GM18498 (cell line): ENCODE results near the gene BAIAP2.
"Not testable (repeated sequence)": the region's sequence is repeated elsewhere in the genome, so short reads cannot be mapped to it uniquely, and the experiment has no call there.

Experiments used
- ATAC-seq: cut with Tn5 transposase; IDR thresholded peaks from one replicate; pipeline ENCODE4 v1.9.1; 2021; ENCODE audit warnings: mild to moderate bottlenecking, moderate library complexity; ENCODE audit not compliant: unreplicated experiment

Gene BAIAP2

GRCh38 chr17:81134064-81134781, 99.3 kb downstream of the BAIAP2 start:
- no peak for ATAC-seq

GRCh38 chr17:81135505-81136278, 100.7 kb downstream of the BAIAP2 start:
- ATAC-seq, result no peak

DNA sequence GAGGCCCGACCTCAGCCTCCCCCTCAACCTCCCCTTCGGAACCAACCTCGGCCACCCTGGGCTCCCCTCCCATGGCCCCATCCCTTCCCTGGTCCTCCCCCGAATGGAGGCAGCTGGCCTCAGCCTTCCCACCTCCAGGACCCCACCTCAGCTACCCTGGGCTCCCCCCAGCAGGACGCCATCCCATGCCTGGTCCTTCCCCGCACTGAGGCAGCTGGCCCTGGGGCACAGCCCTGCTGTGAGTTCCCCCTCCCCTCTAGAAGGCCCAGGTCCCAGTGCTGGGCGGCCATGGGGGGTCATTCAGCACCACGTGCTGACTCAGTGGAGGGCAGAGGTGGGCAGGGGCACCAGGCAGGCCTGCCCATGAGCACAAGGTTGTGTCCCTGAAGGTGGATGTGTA, 101.4 kb downstream of the BAIAP2 start:
- ATAC-seq, result no peak

- ATAC-seq, result no peak
These were observed 102.3 kb downstream of the BAIAP2 start for GRCh38 chr17:81137248-81137647.

DNA sequence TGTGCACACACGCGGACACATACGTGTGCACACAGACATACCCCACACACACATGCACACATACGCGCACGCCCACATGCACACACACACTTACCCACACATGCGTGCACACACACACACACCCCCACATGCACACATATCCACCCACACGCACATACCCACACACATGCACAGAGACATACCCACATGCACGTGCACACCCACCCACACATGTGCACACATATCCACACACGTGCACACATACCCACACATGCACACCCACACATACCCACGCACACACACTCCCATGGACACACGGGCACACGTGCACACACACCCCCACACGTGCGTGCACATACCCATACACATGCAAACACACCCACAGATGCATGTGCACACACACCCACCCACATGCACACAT, 103.1 kb downstream of the BAIAP2 start:
- ATAC-seq, result no peak

GRCh38 chr17:81138500-81138899, 103.5 kb downstream of the BAIAP2 start:
- ATAC-seq, result no peak

DNA sequence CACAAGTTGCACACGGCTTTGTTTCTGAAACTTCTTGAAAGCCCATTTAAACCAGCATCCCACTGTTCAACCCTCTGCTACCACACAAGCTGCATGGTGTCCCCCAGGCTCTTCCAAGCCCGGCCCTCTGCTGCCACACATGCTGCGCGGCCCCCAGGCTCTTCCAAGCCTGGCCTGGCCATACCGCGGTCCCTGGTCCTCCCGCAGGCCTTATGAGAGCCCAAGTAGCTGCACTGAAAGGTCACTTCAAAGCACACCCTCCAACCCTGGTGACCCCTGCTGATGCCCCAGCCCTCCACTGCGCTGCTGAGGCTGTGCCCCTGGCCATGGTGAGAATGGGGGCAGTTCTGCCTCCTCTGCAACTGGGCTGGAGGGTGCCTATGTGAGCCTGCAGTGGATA, 104.5 kb downstream of the BAIAP2 start:
- ATAC-seq, result no peak

DNA sequence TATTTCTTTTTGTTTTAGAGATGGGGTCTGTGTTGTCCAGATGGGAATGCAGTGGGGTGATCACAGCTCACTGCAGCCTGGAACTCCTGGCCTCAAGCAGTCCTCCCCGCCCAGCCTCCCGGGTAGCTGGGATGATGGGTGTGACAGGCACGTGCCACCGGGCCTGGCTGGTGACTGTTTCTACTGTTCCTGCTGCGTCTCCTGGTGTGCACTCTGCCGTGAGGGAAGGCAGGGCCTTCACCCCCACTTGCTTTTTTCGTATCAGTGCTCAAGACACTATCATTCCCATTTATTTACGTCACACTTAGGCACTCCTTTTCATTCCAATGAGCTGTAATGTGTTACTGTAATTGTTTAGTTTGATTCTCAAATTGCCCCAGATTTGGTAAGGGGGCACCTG, 105.1 kb downstream of the BAIAP2 start:
- no peak for ATAC-seq

DNA sequence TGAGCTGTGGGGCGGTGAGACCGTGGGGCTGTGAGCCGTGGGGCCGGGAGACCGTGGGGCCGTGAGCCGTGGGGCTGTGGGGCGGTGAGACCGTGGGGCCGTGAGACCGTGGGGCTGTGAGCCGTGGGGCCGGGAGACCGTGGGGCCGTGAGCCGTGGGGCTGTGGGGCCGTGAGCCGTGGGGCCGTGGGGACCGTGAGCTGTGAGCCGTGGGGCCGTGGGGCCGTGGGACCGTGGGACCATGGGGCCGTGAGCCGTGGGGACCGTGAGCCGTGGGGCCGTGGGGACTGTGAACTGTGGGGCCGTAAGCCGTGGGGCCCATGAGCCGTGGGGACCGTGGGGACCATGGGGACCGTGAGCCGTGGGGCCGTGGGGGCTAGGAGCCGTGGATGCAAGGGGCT, 105.7 kb downstream of the BAIAP2 start:
- ATAC-seq, result no peak

DNA sequence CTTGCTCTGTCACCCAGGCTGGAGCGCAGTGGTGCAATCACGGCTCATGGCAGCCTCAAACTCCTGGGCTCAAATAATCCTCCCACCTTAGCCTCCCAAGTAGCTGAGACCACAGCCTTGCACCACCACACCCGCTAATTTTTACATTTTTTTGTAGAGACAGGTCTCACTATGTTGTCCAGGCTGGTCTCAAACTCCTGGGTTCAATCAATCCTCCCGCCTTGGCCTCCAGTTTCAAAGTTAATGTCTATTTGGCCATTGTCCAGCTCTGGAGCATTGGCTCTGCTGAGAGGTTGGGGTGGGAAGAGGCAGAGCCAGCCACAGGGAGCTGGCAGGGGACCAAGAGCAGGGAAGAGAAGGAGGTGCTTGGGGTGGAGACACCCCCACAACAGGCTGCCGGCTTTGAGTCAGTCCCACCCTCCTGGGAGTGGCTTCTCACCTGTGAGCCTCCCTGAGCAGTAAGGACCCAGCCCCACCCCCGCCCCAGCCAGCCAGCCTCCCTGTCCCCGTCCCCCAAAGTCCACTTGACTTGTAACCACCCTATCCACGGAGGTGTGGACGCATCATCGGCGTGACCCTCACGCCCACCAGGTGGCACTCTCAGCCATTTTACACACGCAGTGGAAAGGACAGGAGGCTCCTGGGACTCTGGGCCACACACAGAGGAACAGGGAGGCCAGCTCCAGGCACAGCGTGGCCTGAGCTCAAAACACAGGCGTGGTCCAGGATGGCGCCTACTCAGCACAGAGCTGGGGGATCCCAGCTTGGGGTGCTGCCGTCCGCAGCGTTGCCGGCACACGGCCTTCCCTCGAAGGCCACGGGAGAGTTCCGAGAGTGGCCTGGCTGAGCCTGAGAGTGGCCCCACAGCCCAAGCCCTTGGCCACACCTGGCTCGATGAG, 107.6 kb downstream of the BAIAP2 start:
- ATAC-seq, result no peak

DNA sequence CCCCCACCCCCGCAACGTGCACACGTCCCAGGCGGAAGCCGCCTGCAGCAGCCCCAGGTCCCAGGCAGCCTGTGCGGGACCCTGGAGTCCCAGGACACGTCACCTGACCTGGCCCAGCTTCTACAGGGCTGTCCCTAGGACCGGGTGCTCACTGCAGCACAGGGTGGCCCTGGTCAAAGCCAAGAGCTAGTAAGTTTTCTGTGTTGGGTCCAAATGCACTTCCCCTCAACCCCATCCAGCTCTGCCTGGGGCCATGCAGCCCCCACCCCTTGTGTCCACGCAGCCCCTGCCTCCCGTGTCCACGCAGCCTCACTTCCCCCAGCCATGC, 108.2 kb downstream of the BAIAP2 start:
- ATAC-seq, result no peak

GRCh38 chr17:81143717-81144422, 108.9 kb downstream of the BAIAP2 start:
- no peak for ATAC-seq

DNA sequence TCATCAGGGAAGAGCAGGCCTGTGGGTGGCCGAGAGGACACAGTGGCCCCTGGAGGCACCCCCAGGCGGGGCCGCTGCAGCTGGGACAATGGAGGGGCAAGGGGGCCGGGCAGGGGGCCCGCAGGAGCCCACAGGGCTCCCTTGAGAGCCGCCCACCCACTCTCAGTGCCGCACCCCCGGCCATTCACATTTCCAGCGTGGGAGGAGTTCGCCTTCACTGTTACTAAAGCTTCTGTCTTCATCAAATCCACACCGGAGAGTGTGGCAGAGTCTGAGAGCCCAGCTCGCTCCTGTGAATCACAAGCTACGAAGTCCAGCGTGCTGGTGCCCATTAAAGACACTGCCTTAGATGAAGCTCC, 109.5 kb downstream of the BAIAP2 start:
- ATAC-seq, result no peak

DNA sequence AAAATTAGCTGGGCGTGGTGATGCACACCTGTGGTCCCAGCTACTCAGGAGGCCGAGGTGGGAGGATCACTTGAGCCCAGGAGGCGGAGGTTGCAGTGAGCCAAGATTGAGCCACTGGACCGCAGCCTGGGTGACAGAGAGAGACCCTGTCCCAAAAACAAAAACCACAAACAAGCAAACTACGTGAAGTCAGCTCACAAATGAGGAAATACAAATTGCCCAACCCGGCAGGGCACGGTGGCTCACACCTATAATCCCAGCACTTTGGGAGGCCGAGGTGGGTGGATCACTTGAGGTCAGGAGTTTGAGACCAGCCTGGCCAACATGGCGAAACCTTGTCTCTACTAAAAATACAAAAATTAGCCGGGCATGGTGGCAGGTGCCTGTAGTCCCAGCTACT, 111.3 kb downstream of the BAIAP2 start:
- ATAC-seq, result not testable (repeated sequence)

DNA sequence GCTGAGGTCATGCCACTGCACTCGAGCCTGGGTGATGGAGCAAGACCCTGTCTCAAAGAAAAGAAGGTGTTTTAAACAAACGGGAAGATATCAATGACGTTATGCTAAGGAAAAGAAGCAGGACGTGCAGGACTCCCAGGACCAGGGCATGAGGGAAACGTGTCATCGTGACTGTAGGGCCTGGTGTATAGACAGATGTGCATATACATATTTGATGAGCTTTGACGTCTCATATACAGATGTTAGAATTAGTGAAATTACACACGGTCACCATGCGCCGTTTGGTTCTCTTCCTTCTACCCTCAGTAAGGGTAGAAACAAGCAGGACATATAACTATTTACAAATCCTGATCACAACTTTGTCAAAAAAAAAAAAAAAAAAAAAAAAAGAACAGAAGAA, 112.8 kb downstream of the BAIAP2 start:
- no peak for ATAC-seq

DNA sequence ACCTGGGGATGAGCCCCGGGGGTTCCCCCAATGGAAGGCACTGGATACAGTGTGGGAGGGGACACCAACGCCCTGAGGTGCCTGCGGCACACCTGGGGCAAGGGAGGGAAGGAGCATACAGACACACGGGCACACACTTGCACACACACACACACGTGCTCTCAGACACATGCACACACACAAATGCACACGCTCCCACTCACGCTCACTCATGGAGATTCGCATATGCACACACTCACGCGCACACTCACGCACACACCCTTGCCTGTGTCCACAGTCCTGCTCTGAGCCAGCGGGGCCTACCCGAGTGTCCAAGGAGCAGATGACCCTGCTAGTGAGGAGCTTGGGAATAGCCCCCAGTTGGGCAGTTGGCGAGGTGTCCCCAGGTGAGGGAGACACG, 113.6 kb downstream of the BAIAP2 start:
- no peak for ATAC-seq

DNA sequence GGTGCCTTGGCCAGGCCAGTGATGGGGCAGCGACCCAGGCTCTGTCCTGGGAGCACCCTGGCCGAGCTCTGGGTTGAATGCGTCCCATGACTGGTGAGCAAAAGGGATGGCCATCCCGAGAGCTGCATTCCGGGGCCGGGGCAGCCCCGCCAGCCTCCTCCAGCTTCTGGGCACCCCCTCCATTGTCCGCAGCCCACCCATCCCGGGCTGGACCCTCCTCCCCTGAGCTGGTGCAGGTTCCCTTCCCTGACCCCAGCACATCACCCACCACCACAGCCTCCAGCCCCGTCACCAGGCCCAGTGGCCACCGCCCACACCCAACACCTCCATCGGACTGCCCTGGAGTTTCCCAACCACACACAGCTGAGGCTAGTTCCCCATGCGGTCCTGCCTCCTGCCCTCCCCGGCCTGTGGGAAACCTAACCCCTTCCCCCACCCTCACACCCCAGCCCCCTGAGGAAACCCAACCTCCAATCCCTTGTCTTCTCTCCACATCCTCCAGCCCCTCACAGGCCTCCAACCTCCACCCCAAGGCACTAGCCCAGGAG, 114.1 kb downstream of the BAIAP2 start:
- ATAC-seq, result no peak

DNA sequence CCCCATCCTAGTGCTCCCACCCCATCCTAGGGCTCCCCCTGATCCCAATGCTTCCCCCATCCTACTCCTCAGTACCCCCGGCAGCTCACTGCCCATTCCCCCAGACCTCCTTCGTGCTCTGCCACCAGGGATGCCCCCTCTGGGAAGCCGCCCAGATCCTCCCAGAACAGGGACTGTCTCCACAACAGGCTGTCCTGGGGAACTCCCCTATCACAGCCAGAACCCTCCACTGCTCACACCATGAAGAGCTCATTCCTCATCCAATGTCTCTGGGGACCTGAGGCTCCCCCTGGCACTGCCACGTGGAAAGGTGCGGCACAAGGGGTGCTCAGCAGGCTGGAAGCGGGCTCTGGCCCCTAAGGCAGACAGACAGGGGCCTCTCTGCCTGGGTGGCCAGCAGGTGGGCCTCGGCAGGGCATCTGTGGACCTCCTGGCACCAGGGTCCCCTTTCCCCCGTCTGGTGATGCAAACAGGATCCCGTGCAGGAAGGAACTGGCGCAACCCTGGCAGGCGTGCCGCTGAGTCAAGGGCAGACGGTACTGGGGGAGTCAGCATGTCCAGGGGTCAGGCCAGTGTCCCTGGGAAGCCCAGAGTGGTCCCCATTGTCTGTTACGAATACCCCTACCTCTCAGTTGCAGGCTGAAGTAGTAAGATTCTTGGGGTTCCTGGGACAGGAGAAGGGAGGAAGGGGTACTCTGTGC, 115.6 kb downstream of the BAIAP2 start:
- ATAC-seq, result no peak

- ATAC-seq, result no peak
These were observed 116.3 kb downstream of the BAIAP2 start for GRCh38 chr17:81151278-81151677.

DNA sequence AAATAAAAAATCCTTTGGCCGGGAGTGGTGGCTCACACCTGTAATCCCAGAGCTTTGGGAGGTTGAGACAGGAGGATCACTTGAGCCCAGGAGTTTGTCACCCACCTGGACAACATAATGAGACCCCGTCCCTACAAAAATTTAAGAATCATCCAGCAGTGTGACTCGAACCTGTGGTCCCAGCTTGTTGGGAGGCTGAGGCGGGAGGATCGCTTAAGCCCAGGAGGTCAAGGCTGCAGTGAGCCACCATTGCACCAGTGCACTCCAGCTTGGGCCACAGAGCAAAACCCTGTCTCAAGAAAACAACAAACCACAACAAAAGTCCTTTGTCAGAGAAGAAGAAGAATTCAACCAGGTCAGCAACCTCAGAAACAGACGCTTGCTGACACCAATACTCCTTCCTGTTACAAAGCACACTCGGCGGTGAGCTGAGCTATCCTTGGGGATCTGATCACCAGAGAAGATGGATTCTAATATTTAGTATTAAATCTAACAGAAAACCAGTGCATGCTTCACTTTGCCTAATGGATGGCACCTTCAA, 117.4 kb downstream of the BAIAP2 start:
- no peak for ATAC-seq
